Ishikawa (cell line): ENCODE measurements around the gene PTPRM.

Experiments used
- CEBPB ChIP-seq: IDR thresholded peaks from 2 replicates; pipeline ENCODE4 v1.6.1; 2012
- CREB1 ChIP-seq: IDR thresholded peaks from 2 replicates; pipeline ENCODE4 v1.6.1; 2012; ENCODE audit warnings: low read depth
- EGR1 ChIP-seq: IDR thresholded peaks from 2 replicates; pipeline ENCODE4 v1.6.1; 2012
- EP300 ChIP-seq: IDR thresholded peaks from 2 replicates; pipeline ENCODE4 v1.6.1; 2012; ENCODE audit warnings: borderline replicate concordance
- FOXM1 ChIP-seq: IDR thresholded peaks from 2 replicates; pipeline ENCODE4 v1.6.1; 2012; ENCODE audit warnings: low read depth, borderline replicate concordance
- NFIC ChIP-seq: IDR thresholded peaks from 2 replicates; pipeline ENCODE4 v1.6.1; 2012
- RAD21 ChIP-seq: IDR thresholded peaks from 2 replicates; pipeline ENCODE4 v1.6.1; 2012; ENCODE audit warnings: low read depth
- TAF1 ChIP-seq: IDR thresholded peaks from 2 replicates; pipeline ENCODE4 v1.6.1; 2012; ENCODE audit warnings: low read depth, mild to moderate bottlenecking
- TCF12 ChIP-seq: IDR thresholded peaks from 2 replicates; pipeline ENCODE4 v1.6.1; 2012; ENCODE audit warnings: low read depth
- TEAD4 ChIP-seq: IDR thresholded peaks from 2 replicates; pipeline ENCODE4 v1.6.1; 2012
- YY1 ChIP-seq: IDR thresholded peaks from 2 replicates; pipeline ENCODE4 v1.6.1; 2012; ENCODE audit warnings: low read depth
- ZBTB7A ChIP-seq: IDR thresholded peaks from 2 replicates; pipeline ENCODE4 v1.6.1; 2012; ENCODE audit warnings: low read depth
- TF ChIP-seq, protein P1 (sequence below): IDR thresholded peaks from 2 replicates; pipeline ENCODE4 v1.6.1; 2012; ENCODE audit warnings: low read depth, mild to moderate bottlenecking
- TF ChIP-seq, protein P2 (sequence below): IDR thresholded peaks from 2 replicates; pipeline ENCODE4 v1.6.1; 2012
- TF ChIP-seq, protein P3 (sequence below): IDR thresholded peaks from 2 replicates; pipeline ENCODE4 v1.6.1; 2012

The PTPRM gene

DNA sequence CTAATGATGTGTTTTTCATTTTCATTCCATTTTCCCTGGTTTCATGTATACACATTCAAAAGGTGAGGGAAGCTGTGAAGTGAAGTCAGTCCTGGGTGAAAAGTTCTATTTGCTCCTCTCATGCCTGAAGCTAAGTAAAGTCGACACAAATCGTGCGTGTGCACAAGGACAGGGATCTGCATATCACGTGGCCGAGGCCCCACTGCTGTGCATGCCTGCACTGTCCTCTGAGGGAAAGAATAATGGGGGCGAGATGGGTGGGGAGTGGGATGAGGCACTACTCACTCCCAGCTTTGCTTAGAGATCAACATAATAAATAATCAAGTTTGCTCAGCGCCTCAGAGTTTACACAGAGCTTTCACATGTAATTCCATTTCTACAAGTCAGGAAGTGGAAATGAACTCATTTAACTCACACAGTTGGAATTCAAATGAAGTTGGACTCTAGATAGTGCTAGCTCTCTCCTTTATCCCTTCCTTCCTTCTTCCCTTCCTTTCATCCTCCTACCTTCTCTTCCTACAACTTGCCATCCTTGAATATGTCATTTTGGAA lies 5.1 kb upstream of the PTPRM start:
- TF ChIP-seq ZBTB7A (no peak), TCF12 (no peak), EP300 (no peak), CREB1 (no peak), TEAD4 (no peak), YY1 (no peak), RAD21 (no peak), FOXM1 (no peak), NFIC (no peak), EGR1 (no peak), CEBPB (no peak), TAF1 (no peak)
- TF ChIP-seq, protein P1, sequence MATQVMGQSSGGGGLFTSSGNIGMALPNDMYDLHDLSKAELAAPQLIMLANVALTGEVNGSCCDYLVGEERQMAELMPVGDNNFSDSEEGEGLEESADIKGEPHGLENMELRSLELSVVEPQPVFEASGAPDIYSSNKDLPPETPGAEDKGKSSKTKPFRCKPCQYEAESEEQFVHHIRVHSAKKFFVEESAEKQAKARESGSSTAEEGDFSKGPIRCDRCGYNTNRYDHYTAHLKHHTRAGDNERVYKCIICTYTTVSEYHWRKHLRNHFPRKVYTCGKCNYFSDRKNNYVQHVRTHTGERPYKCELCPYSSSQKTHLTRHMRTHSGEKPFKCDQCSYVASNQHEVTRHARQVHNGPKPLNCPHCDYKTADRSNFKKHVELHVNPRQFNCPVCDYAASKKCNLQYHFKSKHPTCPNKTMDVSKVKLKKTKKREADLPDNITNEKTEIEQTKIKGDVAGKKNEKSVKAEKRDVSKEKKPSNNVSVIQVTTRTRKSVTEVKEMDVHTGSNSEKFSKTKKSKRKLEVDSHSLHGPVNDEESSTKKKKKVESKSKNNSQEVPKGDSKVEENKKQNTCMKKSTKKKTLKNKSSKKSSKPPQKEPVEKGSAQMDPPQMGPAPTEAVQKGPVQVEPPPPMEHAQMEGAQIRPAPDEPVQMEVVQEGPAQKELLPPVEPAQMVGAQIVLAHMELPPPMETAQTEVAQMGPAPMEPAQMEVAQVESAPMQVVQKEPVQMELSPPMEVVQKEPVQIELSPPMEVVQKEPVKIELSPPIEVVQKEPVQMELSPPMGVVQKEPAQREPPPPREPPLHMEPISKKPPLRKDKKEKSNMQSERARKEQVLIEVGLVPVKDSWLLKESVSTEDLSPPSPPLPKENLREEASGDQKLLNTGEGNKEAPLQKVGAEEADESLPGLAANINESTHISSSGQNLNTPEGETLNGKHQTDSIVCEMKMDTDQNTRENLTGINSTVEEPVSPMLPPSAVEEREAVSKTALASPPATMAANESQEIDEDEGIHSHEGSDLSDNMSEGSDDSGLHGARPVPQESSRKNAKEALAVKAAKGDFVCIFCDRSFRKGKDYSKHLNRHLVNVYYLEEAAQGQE = no peak
- TF ChIP-seq, protein P2, sequence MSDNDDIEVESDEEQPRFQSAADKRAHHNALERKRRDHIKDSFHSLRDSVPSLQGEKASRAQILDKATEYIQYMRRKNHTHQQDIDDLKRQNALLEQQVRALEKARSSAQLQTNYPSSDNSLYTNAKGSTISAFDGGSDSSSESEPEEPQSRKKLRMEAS = no peak
- TF ChIP-seq, protein P3, sequence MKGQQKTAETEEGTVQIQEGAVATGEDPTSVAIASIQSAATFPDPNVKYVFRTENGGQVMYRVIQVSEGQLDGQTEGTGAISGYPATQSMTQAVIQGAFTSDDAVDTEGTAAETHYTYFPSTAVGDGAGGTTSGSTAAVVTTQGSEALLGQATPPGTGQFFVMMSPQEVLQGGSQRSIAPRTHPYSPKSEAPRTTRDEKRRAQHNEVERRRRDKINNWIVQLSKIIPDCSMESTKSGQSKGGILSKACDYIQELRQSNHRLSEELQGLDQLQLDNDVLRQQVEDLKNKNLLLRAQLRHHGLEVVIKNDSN = no peak

DNA sequence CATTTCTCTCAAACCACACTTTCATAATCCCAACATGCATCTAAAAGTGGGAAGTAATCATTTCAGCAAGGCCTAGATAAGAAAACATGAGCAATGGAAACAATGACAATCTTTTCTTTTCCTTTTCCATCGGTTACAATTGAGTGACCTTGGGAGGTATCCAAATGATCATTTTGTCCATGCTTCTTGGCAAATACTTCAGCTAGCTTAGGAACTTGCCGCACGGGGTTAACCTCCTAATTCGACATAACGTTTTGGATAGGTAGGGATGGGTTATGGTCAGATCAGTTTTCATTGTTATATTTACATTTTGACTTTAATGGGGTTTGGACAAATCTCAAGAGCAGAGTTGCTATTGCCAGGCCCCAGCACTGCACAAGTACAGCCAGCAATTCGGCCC lies 4.6 kb upstream of the PTPRM start:
- TF ChIP-seq, protein P3 = no peak
- TF ChIP-seq EP300 = no peak
- no peak for TF ChIP-seq NFIC
- no peak for TF ChIP-seq TEAD4
- no peak for TF ChIP-seq CREB1
- TF ChIP-seq, protein P1 = no peak

DNA sequence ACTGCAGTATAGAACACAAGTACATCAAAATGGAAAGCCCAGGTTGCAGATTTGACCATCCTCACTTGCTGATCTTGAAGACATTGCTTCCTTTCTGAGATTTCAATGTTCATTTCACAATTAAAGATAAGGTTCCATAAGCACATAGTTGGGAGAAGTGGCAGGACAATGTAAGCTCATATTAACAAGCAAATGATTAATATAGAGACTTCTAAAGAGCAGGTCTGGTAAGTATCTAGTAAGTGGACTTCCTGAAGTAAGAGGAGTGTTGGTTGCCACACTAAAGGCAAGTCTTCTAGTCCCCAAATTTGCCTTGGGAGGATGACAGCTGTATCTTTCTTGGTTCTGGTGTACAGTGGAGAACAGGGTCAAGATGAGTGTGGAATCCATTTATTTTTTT lies 1.4 kb upstream of the PTPRM start:
- TF ChIP-seq, protein P2 = no peak

DNA sequence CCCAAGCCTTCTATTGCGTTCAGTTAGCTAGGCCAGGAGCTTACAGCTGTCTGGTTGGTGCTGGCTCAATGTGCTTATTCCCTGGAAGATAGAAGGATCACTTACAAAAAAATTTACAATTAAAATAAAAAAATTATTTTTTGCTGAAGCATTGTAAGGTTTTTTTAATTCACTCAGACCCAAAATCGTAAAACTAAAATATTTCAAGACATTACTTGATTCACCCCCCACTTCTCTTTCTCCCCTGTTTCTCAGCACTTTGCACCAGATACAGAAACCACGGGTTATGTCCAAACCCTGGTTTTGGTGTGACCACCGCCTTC lies 911 bp upstream of the PTPRM start:
- TF ChIP-seq CEBPB (no peak), EP300 (no peak), NFIC (no peak), TAF1 (no peak), EGR1 (no peak), TEAD4 (no peak), TCF12 (no peak), CREB1 (no peak), RAD21 (no peak), ZBTB7A (no peak), FOXM1 (no peak), YY1 (no peak)
- TF ChIP-seq, protein P2 = no peak
- TF ChIP-seq, protein P1 = no peak
- TF ChIP-seq, protein P3 = no peak
